Measurements from ENCODE around the gene OTOP2. TPM values are rescaled to one million over a fixed set of nuclear protein-coding genes. Genes with fewer than 3 reads are reported as not detected.

The OTOP2 gene
- total RNA-seq, 1 experiment from 2014 or later = 0.11 TPM

GRCh38 chr17:74950207-74950606 lies 26.1 kb downstream of the OTOP2 start:
- Mint-ChIP-seq H3K9me3 (no peaks in the 10 kb centered on the region), H3K27me3 (ENCODE audit: low read depth) (peaks cover 30% of the 10 kb centered on the region), H3K4me3 (no peak overlapping the region), H3K36me3 (ENCODE audit: insufficient read depth in 1 of 3, low read depth in 3 of 3) (no peaks in the 10 kb centered on the region), H3K27ac (no peak overlapping the region), H3K4me1 (peaks cover 11 to 22% of the 10 kb centered on the region in 2 experiments)
- WGBS (ENCODE audit: extremely low coverage, insufficient read length, low lambda C conversion rate) = no CpG with 5 or more reads among the region's 8 CpGs
- Histone ChIP-seq H3K4me1 (ENCODE audit: insufficient read depth, low read length) (no peaks in the 10 kb centered on the region), H4K5ac (ENCODE audit: insufficient read length, low read depth, low read length) (no peak overlapping the region), H2BK15ac (ENCODE audit: low read depth, low read length) (no peak overlapping the region), H3K27ac (ENCODE audit: insufficient read length, low read depth, low read length) (no peak overlapping the region), H2AFZ (ENCODE audit: low read length) (no peak overlapping the region), H4K91ac (ENCODE audit: insufficient read length, low read depth, low read length) (no peak overlapping the region), H3K9me3 (ENCODE audit: control insufficient read depth, low read depth, low read length) (no peaks in the 10 kb centered on the region), H2BK120ac (ENCODE audit: low read depth, low read length, poor library complexity, severe bottlenecking) (no peak overlapping the region), H3K4ac (ENCODE audit: low read depth, low read length) (no peak overlapping the region), H2AK5ac (ENCODE audit: insufficient read length, low read length) (no peak overlapping the region), H3K14ac (ENCODE audit: insufficient read depth, low read length) (no peak overlapping the region; the same call in 1 of the 2 replicates), H3K23ac (ENCODE audit: insufficient read length, low read depth, low read length) (no peak overlapping the region), H3T11ph (ENCODE audit: low read length) (no peak overlapping the region), H3K9ac (ENCODE audit: extremely low read depth, insufficient read length, low read length) (no peak overlapping the region), H4K8ac (replicated peaks; ENCODE audit: insufficient read length, low read depth, low read length) (no peak overlapping the region), H3K27me3 (ENCODE audit: insufficient read depth, low read length) (no peaks in the 10 kb centered on the region), H3K4me2 (ENCODE audit: insufficient read depth, insufficient read length, low read length) (no peak overlapping the region), H2BK5ac (ENCODE audit: insufficient read length, low read length) (no peak overlapping the region), H2BK12ac (ENCODE audit: insufficient read length, low read depth, low read length) (no peak overlapping the region), H4K20me1 (ENCODE audit: control insufficient read depth, insufficient read depth, insufficient read length) (no peaks in the 10 kb centered on the region), H3K23me2 (ENCODE audit: insufficient read length, low read depth, low read length, poor library complexity, severe bottlenecking) (peaks cover 2% of the 10 kb centered on the region), H3K18ac (ENCODE audit: insufficient read length, low read depth, low read length) (no peak overlapping the region), H3K79me1 (ENCODE audit: insufficient read depth, low read depth, low read length, poor library complexity, severe bottlenecking) (no peaks in the 10 kb centered on the region), H3K79me2 (ENCODE audit: insufficient read depth, low read length) (no peaks in the 10 kb centered on the region), H2BK20ac (ENCODE audit: low read depth, low read length, poor library complexity, severe bottlenecking) (no peak overlapping the region), H3K56ac (ENCODE audit: insufficient read length, low read depth, low read length) (no peak overlapping the region)
- TF ChIP-seq CTCF (conservative IDR thresholded peaks at IDR 0.05) = no peak
- DNase-seq = no peak

Measured in H9 (cell line).